Trophoblast cell (in vitro differentiated cells and primary cell): ENCODE measurements around the gene PPP1R36.

Experiments used
- DNase-seq, 2 donors: peaks; one replicate each; pipeline ENCODE4 v3.0.0-alpha.2; 2016
- H2AFZ ChIP-seq: 2 replicates; pipeline ENCODE4 v1.6.1; 2013; ENCODE audit warnings: low read length, moderate library complexity, mild to moderate bottlenecking; ENCODE audit not compliant: insufficient read depth, poor library complexity
- H2AK5ac ChIP-seq: 2 replicates; pipeline ENCODE4 v1.6.1; 2013; ENCODE audit warnings: mild to moderate bottlenecking, low read length
- H2BK120ac ChIP-seq: 2 replicates; pipeline ENCODE4 v1.6.1; 2013; ENCODE audit warnings: low read length, mild to moderate bottlenecking, moderate library complexity; ENCODE audit not compliant: insufficient read depth, poor library complexity
- H2BK12ac ChIP-seq: 2 replicates; pipeline ENCODE4 v1.6.1; 2013; ENCODE audit warnings: mild to moderate bottlenecking, low read length, moderate library complexity
- H2BK5ac ChIP-seq: 2 replicates; pipeline ENCODE4 v1.6.1; 2013; ENCODE audit warnings: low read length, low read depth, moderate library complexity, mild to moderate bottlenecking; ENCODE audit not compliant: poor library complexity
- H3K14ac ChIP-seq: 2 replicates; pipeline ENCODE4 v1.6.1; 2013; ENCODE audit warnings: mild to moderate bottlenecking, low read length
- H3K18ac ChIP-seq: 2 replicates; pipeline ENCODE4 v1.6.1; 2013; ENCODE audit warnings: mild to moderate bottlenecking, low read length
- H3K23ac ChIP-seq: 2 replicates; pipeline ENCODE4 v1.6.1; 2013; ENCODE audit warnings: low read length
- H3K27ac ChIP-seq: 2 replicates; pipeline ENCODE4 v1.5.1; 2013; ENCODE audit warnings: low read depth, mild to moderate bottlenecking, inconsistent platforms, low read length, moderate library complexity
- H3K27me3 ChIP-seq: 2 replicates; pipeline ENCODE4 v1.6.1; 2013; ENCODE audit warnings: inconsistent platforms, mild to moderate bottlenecking, low read length, moderate library complexity; ENCODE audit not compliant: insufficient read depth
- H3K36me3 ChIP-seq, 2 experiments: 1 replicate in 1 of 2; 2 replicates in 1 of 2; pipeline ENCODE4 v1.6.1; 2013; ENCODE audit warnings: low read length in 2 of 2, mild to moderate bottlenecking in 2 of 2, moderate library complexity in 1 of 2; ENCODE audit not compliant: insufficient read depth in 2 of 2, control insufficient read depth in 1 of 2
- H3K4ac ChIP-seq: 2 replicates; pipeline ENCODE4 v1.6.1; 2013; ENCODE audit warnings: low read depth, mild to moderate bottlenecking, low read length, moderate library complexity
- H3K4me1 ChIP-seq, 2 experiments: 1 replicate in 1 of 2; 2 replicates in 1 of 2; pipeline ENCODE4 v1.6.1; 2013; ENCODE audit warnings: low read length in 2 of 2, mild to moderate bottlenecking in 2 of 2, moderate library complexity in 1 of 2; ENCODE audit not compliant: insufficient read depth in 2 of 2, control insufficient read depth in 1 of 2
- H3K4me2 ChIP-seq: 2 replicates; pipeline ENCODE4 v1.6.1; 2013; ENCODE audit warnings: inconsistent platforms, mild to moderate bottlenecking, low read length, moderate library complexity
- H3K4me3 ChIP-seq: 2 replicates; pipeline ENCODE4 v1.5.1; 2013; ENCODE audit warnings: mild to moderate bottlenecking, low read depth, low read length, inconsistent platforms
- H3K79me1 ChIP-seq: one replicate; pipeline ENCODE4 v1.6.1; 2013; ENCODE audit warnings: low read length
- H3K79me2 ChIP-seq: 2 replicates; pipeline ENCODE4 v1.6.1; 2013; ENCODE audit warnings: low read length, mild to moderate bottlenecking; ENCODE audit not compliant: control insufficient read depth, insufficient read depth, poor library complexity
- H3K9ac ChIP-seq: 2 replicates; pipeline ENCODE4 v1.6.1; 2013; ENCODE audit warnings: mild to moderate bottlenecking, low read length
- H3K9me3 ChIP-seq: 2 replicates; pipeline ENCODE4 v1.6.1; 2013; ENCODE audit warnings: low read depth, mild to moderate bottlenecking, control low read depth, inconsistent platforms, low read length; ENCODE audit not compliant: insufficient read depth
- H4K12ac ChIP-seq: 2 replicates; pipeline ENCODE4 v1.6.1; 2013; ENCODE audit warnings: low read depth, mild to moderate bottlenecking, low read length, moderate library complexity
- H4K8ac ChIP-seq: 2 replicates; pipeline ENCODE4 v1.6.1; 2013; ENCODE audit warnings: low read depth, mild to moderate bottlenecking, low read length, moderate library complexity
- H4K91ac ChIP-seq: one replicate; pipeline ENCODE4 v1.6.1; 2013; ENCODE audit warnings: low read depth, mild to moderate bottlenecking, low read length, moderate library complexity
- WGBS: extraction: QIAGEN DNeasy Blood & Tissue Kit; methylation state at CpG from one replicate; pipeline ENCODE4 v1.1.7; 2013; ENCODE audit warnings: missing lambda C conversion rate; ENCODE audit not compliant: insufficient read length, insufficient coverage; ENCODE audit errors: extremely low coverage; 5-methylcytosine and 5-hydroxymethylcytosine counted together

PPP1R36 gene

DNA sequence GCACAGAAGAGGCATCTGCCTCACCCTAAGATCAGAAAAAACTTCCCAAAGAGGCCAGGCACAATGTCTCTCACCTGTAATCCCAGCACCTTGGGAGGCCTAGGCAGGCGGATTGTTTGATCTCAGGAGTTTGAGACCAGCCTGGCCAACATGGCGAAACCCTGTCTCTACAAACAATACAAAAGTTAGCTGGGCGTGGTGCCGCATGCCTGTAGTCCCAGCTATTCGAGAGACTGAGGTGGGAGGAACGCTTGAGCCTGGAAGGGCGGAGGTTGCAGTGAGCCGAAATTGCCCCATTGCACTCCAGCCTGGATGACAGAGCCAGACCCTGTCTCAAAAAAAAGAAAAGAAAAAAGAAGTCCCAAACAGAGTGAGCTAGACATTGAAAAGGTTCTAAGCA, 40.7 kb upstream of the PPP1R36 start:
- Histone ChIP-seq H3K79me2 (peaks cover 32% of the 10 kb centered on the region), H3K18ac (peak overlapping the region; percentile 57), H3K14ac (peak overlapping the region; percentile 25), H2AK5ac (peak overlapping the region; percentile 23), H3K36me3 (peaks cover 0 to 4% of the 10 kb centered on the region in 2 experiments), H3K4ac (peak overlapping the region; percentile 74), H3K27ac (peak overlapping the region; percentile 10), H3K4me1 (peaks cover 6 to 9% of the 10 kb centered on the region in 2 experiments), H2BK120ac (peak overlapping the region; percentile 46), H4K8ac (peak overlapping the region; percentile 29), H3K4me2 (peak overlapping the region; percentile 20), H3K4me3 (no peak overlapping the region), H3K9ac (no peak overlapping the region), H2BK5ac (no peak overlapping the region), H3K79me1 (peaks cover 18% of the 10 kb centered on the region), H3K27me3 (no peaks in the 10 kb centered on the region), H2BK12ac (no peak overlapping the region), H2AFZ (no peak overlapping the region), H3K9me3 (no peaks in the 10 kb centered on the region), H4K12ac (no peak overlapping the region), H3K23ac (no peak overlapping the region), H4K91ac (no peak overlapping the region)
- WGBS, result no CpG with 5 or more reads among the region's 8 CpGs
- peak; percentile 15 to 59 for DNase-seq

DNA sequence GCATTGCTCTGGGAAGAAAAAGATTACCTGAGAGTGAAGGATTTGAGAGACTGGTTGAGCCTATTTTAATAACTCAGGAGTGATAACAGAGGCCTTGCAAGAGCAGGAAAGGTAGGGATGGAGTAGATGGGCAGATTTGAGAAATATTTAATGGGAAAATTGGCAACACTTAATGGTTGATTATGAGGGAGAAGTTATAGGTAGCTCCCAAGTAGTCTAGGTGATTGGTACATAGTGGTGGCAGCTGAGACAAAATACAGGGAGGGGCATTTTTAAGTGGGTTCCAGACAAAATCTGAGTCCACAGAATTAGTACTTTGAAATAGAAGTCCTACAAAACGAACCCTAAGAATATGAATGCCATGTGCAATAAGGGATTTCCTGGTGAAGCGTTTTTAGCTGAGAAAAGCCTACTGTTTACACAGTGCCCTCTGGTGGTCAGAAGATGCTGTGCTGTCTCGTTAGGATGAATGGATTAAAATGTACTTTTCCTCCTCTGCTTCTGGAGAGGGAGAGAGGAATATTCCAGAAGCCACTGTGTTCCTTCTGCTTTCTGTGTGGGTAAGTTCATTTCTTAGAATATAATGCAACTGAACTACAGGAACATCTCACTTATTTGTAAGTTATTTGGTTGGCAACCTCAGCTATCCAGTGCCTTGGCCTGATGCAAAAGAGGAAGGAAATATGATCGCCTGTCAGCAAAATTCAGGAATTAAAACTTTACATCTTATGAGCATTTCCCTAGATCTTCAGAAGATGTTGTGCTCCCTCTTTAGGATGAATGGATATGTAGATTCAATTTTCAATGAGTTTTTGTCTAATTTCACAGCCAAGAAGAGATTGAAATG, 38.7 kb upstream of the PPP1R36 start:
- peaks cover 0 to 4% of the 10 kb centered on the region in 2 experiments for H3K36me3 ChIP-seq
- no peak overlapping the region for H2BK5ac ChIP-seq
- no peak overlapping the region for H3K14ac ChIP-seq
- no peak overlapping the region for H3K18ac ChIP-seq
- H2BK120ac ChIP-seq, result no peak overlapping the region
- H3K4ac ChIP-seq, result peak overlapping the region; percentile 98
- WGBS, result no CpG with 5 or more reads among the region's 4 CpGs
- no peak overlapping the region for H3K4me2 ChIP-seq
- H3K79me2 ChIP-seq, result peaks cover 20% of the 10 kb centered on the region
- no peaks in the 10 kb centered on the region for H3K27me3 ChIP-seq
- H2AK5ac ChIP-seq, result no peak overlapping the region
- H3K27ac ChIP-seq, result no peak overlapping the region
- peak; percentile 63 to 89 for DNase-seq
- H3K4me1 ChIP-seq, result peaks cover 6 to 9% of the 10 kb centered on the region in 2 experiments
- no peak overlapping the region for H3K9ac ChIP-seq
- no peak overlapping the region for H2BK12ac ChIP-seq
- H4K91ac ChIP-seq, result no peak overlapping the region
- H4K8ac ChIP-seq, result no peak overlapping the region
- H3K9me3 ChIP-seq, result no peaks in the 10 kb centered on the region
- H3K23ac ChIP-seq, result no peak overlapping the region
- H3K79me1 ChIP-seq, result peaks cover 2% of the 10 kb centered on the region
- no peak overlapping the region for H3K4me3 ChIP-seq
- H2AFZ ChIP-seq, result no peak overlapping the region
- no peak overlapping the region for H4K12ac ChIP-seq

DNA sequence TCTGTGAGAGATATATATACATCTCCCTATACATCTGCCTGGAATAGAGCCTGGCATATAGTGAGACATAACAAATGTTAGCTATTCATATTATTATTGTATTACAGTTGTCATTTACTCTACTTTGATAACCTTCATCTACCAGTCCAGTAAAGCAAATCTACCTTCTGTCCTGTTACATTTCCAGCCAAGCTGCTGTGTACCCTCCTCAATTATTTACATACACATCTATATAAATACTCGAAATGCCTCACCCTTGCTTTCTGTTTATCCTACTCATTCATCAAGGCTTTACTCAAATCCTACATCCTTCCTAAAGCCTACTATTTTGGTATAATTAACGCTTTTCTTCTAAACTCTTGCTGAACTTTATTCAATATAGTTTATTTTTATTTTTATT, 36.5 kb upstream of the PPP1R36 start:
- no peak overlapping the region for H4K8ac ChIP-seq
- DNase-seq, result no peak

DNA sequence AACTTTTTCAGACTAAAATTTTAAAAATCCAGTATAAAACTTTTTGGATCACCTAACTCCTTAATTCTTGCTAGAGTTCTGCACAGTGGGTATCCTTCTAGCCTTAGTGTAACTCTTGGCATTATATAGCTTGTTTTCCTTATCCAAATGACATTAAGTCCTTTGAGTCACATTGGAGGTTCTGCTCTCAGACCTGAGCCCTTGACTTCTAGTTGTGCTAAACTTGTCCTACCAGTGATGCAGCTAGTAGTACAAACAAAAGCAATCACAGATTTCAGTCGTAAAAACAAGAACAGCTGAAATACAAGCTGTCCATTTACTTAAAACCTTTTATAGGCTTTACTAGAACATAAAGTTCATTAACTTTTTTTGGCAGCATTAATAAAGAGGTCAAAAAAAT, 34.7 kb upstream of the PPP1R36 start:
- Histone ChIP-seq H4K12ac (no peak overlapping the region), H3K4ac (no peak overlapping the region), H3K36me3 (peaks cover 2 to 4% of the 10 kb centered on the region in 2 experiments), H3K27me3 (no peaks in the 10 kb centered on the region), H3K79me2 (peaks cover 18% of the 10 kb centered on the region), H3K4me3 (no peak overlapping the region), H3K4me2 (no peak overlapping the region), H3K14ac (no peak overlapping the region), H3K23ac (no peak overlapping the region), H2BK120ac (no peak overlapping the region), H4K8ac (no peak overlapping the region), H2AK5ac (no peak overlapping the region), H2BK12ac (no peak overlapping the region), H3K4me1 (no peaks in the 10 kb centered on the region), H4K91ac (no peak overlapping the region), H2AFZ (no peak overlapping the region), H3K18ac (no peak overlapping the region), H3K27ac (no peak overlapping the region), H2BK5ac (no peak overlapping the region), H3K9ac (no peak overlapping the region), H3K79me1 (no peaks in the 10 kb centered on the region), H3K9me3 (no peaks in the 10 kb centered on the region)
- no peak for DNase-seq
- no CpG with 5 or more reads among the region's 1 CpG for WGBS

More for the DNA sequence above, 36.5 kb upstream of the PPP1R36 start:
- H3K9me3 ChIP-seq, result no peaks in the 10 kb centered on the region
- peaks cover 4 to 5% of the 10 kb centered on the region in 2 experiments for H3K4me1 ChIP-seq
- no peak overlapping the region for H3K18ac ChIP-seq
- H3K4me2 ChIP-seq, result no peak overlapping the region
- H3K4ac ChIP-seq, result no peak overlapping the region
- H3K36me3 ChIP-seq, result peaks cover 0 to 4% of the 10 kb centered on the region in 2 experiments
- WGBS, result 100% methylated on average over 1 of the region's 2 CpGs
- H3K79me2 ChIP-seq, result peaks cover 21% of the 10 kb centered on the region
- no peak overlapping the region for H2BK120ac ChIP-seq
- H3K27me3 ChIP-seq, result no peaks in the 10 kb centered on the region
- no peak overlapping the region for H4K91ac ChIP-seq
- no peak overlapping the region for H3K9ac ChIP-seq
- H4K12ac ChIP-seq, result no peak overlapping the region
- H3K79me1 ChIP-seq, result peaks cover 2% of the 10 kb centered on the region
- H2BK12ac ChIP-seq, result no peak overlapping the region
- no peak overlapping the region for H2AK5ac ChIP-seq
- no peak overlapping the region for H3K14ac ChIP-seq
- no peak overlapping the region for H2AFZ ChIP-seq
- H3K23ac ChIP-seq, result no peak overlapping the region
- no peak overlapping the region for H3K27ac ChIP-seq
- H3K4me3 ChIP-seq, result no peak overlapping the region
- H2BK5ac ChIP-seq, result no peak overlapping the region
